ENCODE measurements around the gene PKNOX2. TPM values are rescaled to one million over a fixed set of nuclear protein-coding genes. Genes with fewer than 3 reads are reported as not detected.

The PKNOX2 gene
- total RNA-seq, 1 experiment from 2014 or later: 3.7 TPM

- ChIA-PET POLR2A (interaction anchor here (0.6 kb wide), 1 partner anchor 323 kb away, joined by 7 read pairs; no protein-coding TSS in a partner anchor), CTCF (interaction anchor here (0.8 to 1.9 kb wide), 7 partner anchors 11 to 291 kb away, joined by 3 to 11 read pairs (median 6); no protein-coding TSS in a partner anchor)
- ATAC-seq: no peak
- Mint-ChIP-seq H3K27me3 (ENCODE audit: low read depth) (no peaks in the 10 kb centered on the region), H3K27ac (no peak overlapping the region), H3K9me3 (no peaks in the 10 kb centered on the region), H3K36me3 (no peaks in the 10 kb centered on the region), H3K4me3 (no peak overlapping the region), H3K4me1 (peaks cover 20% of the 10 kb centered on the region)
- DNase-seq (ENCODE audit: low spot score): no peak
- no peak for TF ChIP-seq EMX1 (CRISPR knock-in tag; IDR thresholded peaks at IDR 0.05)
- TF ChIP-seq HMGXB4 (CRISPR knock-in tag; IDR thresholded peaks at IDR 0.05): no peak
- no peak for TF ChIP-seq ZNF263 (CRISPR knock-in tag; IDR thresholded peaks at IDR 0.05; ENCODE audit: low read depth)
- TF ChIP-seq ZNF512 (CRISPR knock-in tag; IDR thresholded peaks at IDR 0.05; ENCODE audit: borderline replicate concordance): no peak
- no peak for TF ChIP-seq JAZF1 (CRISPR knock-in tag; IDR thresholded peaks at IDR 0.05)
- no peak for TF ChIP-seq HMGA2 (CRISPR knock-in tag; IDR thresholded peaks at IDR 0.05)
- TF ChIP-seq GABPB1 (CRISPR knock-in tag; IDR thresholded peaks at IDR 0.05): no peak
- TF ChIP-seq IRF2 (CRISPR knock-in tag; IDR thresholded peaks at IDR 0.05; ENCODE audit: borderline replicate concordance, low read depth): no peak
- no peak for TF ChIP-seq SMAD4 (CRISPR knock-in tag; IDR thresholded peaks at IDR 0.05)
- no peak for TF ChIP-seq FOXP1 (CRISPR knock-in tag; IDR thresholded peaks at IDR 0.05; ENCODE audit: borderline replicate concordance)
Observed at GRCh38 chr11:125382314-125382791, 217.8 kb downstream of the PKNOX2 start.

- Mint-ChIP-seq H3K4me3 (no peak overlapping the region), H3K9me3 (no peaks in the 10 kb centered on the region), H3K27ac (no peak overlapping the region), H3K27me3 (ENCODE audit: low read depth) (no peaks in the 10 kb centered on the region), H3K4me1 (peaks cover 20% of the 10 kb centered on the region), H3K36me3 (no peaks in the 10 kb centered on the region)
- CTCF ChIA-PET: interaction anchor here (0.8 to 1.9 kb wide), 7 partner anchors 12 to 292 kb away, joined by 3 to 11 read pairs (median 6); no protein-coding TSS in a partner anchor
- POLR2A ChIA-PET: interaction anchor here (0.6 kb wide), 1 partner anchor 153 kb away, joined by 6 read pairs; no protein-coding TSS in a partner anchor
- ATAC-seq (no peak), DNase-seq (ENCODE audit: low spot score) (no peak)
- TF ChIP-seq ZMAT4 (CRISPR knock-in tag; IDR thresholded peaks at IDR 0.05): no peak
- no peak for TF ChIP-seq AR (CRISPR knock-in tag; IDR thresholded peaks at IDR 0.05)
- no peak for TF ChIP-seq ZNF423 (CRISPR knock-in tag; IDR thresholded peaks at IDR 0.05)
- no peak for TF ChIP-seq ARID4B (CRISPR knock-in tag; IDR thresholded peaks at IDR 0.05; ENCODE audit: borderline replicate concordance)
- no peak for TF ChIP-seq ZNF219 (CRISPR knock-in tag; IDR thresholded peaks at IDR 0.05; ENCODE audit: borderline replicate concordance)
- no peak for TF ChIP-seq USF2 (CRISPR knock-in tag; IDR thresholded peaks at IDR 0.05)
- TF ChIP-seq NR3C1 (CRISPR knock-in tag; conservative IDR thresholded peaks at IDR 0.05; ENCODE audit: low read depth): no peak
- TF ChIP-seq ELF4 (CRISPR knock-in tag; IDR thresholded peaks at IDR 0.05; ENCODE audit: low read depth): no peak
Observed at GRCh38 chr11:125382822-125383221, 218.3 kb downstream of the PKNOX2 start.

Data from WTC11 (cell line).